ENCODE measurements around the gene ANO3. TPM values are rescaled to one million over a fixed set of nuclear protein-coding genes. Genes with fewer than 3 reads are reported as not detected.

The ANO3 gene
- total RNA-seq, 6 experiments from 2014 or later: 0.02 to 0.10 (median 0.05) TPM; not detected in 1

DNA sequence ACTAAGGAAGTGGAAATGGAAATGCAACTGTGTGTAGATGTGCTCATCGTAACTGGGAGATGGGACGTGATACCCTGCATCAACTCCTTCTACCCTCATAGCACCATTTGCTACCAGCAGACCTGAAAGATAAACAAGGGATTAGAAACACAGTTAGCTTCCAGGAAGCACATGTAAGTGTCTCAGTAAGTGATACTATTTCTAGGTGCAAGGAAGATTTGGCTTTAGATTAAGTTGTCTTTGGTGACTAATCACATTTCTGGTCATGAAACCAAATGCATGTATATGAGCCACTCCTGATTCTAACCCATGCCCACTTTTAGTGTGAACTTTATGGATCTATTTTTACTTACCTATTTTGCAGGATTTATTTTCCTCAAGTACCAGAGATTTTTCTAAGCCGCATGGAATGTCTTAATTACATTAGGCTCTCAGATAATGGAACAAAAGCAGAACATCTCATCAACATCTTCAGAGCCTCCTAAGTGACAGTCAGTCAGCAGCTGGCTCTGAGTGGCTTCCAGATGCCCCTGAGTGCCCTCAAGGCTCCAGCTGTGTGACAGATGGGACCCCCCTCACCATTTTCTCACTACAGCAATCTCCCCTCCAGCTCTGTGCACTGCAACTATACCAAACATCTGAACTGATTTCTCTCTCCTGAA lies 368.8 kb downstream of the ANO3 start:
- Mint-ChIP-seq H3K4me3 (no peak overlapping the region), H3K27me3 (ENCODE audit: insufficient read depth) (peaks cover 9% of the 10 kb centered on the region)

GRCh38 chr11:26702406-26702805 lies 370.5 kb downstream of the ANO3 start:
- H3K36me3 Mint-ChIP-seq (ENCODE audit: low read depth): no peaks in the 10 kb centered on the region
- peaks cover 2% of the 10 kb centered on the region; the same call in 1 of the 2 replicates for H3K4me1 Mint-ChIP-seq (ENCODE audit: low read depth)
- H3K9me3 Mint-ChIP-seq: no peaks in the 10 kb centered on the region
- TF ChIP-seq, protein P1, sequence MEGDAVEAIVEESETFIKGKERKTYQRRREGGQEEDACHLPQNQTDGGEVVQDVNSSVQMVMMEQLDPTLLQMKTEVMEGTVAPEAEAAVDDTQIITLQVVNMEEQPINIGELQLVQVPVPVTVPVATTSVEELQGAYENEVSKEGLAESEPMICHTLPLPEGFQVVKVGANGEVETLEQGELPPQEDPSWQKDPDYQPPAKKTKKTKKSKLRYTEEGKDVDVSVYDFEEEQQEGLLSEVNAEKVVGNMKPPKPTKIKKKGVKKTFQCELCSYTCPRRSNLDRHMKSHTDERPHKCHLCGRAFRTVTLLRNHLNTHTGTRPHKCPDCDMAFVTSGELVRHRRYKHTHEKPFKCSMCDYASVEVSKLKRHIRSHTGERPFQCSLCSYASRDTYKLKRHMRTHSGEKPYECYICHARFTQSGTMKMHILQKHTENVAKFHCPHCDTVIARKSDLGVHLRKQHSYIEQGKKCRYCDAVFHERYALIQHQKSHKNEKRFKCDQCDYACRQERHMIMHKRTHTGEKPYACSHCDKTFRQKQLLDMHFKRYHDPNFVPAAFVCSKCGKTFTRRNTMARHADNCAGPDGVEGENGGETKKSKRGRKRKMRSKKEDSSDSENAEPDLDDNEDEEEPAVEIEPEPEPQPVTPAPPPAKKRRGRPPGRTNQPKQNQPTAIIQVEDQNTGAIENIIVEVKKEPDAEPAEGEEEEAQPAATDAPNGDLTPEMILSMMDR (IDR thresholded peaks at IDR 0.05): no peak
- H3K4me3 Mint-ChIP-seq: no peak overlapping the region
- no peak overlapping the region for H3K27ac Mint-ChIP-seq
- no peak for DNase-seq
- H3K27me3 Mint-ChIP-seq (ENCODE audit: insufficient read depth): peaks cover 6% of the 10 kb centered on the region; the same call in 1 of the 2 replicates

More for the DNA sequence above, 368.8 kb downstream of the ANO3 start:
- H3K9me3 Mint-ChIP-seq: no peaks in the 10 kb centered on the region
- H3K4me1 Mint-ChIP-seq (ENCODE audit: low read depth): no peaks in the 10 kb centered on the region
- no peak overlapping the region for H3K27ac Mint-ChIP-seq
- no peak for DNase-seq
- no peaks in the 10 kb centered on the region for H3K36me3 Mint-ChIP-seq (ENCODE audit: low read depth)
- TF ChIP-seq, protein P1 (IDR thresholded peaks at IDR 0.05): no peak

GRCh38 chr11:26703411-26704191 lies 371.7 kb downstream of the ANO3 start:
- Mint-ChIP-seq H3K4me3 (no peak overlapping the region), H3K27me3 (ENCODE audit: insufficient read depth) (peaks cover 5% of the 10 kb centered on the region; the same call in 1 of the 2 replicates)

DNA sequence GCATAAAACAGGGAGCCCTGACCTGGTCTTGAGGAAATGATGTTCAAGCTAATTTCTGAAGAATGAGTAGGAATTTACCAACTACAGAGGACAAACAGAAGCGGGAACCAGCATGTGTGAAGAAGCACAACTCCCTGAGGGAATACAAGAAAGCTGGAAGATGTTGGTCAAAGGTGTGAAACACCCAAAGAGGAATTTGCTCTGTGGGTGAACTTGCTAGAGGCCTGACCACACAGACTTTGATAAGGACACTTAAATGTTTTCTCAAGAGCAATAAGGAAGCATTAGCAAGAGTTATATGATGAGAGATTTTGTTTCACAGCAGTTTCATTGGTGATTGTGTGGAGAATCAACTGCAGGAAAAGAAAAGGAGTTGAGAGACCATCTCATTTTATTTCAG lies 372.3 kb downstream of the ANO3 start:
- Mint-ChIP-seq H3K27ac (no peak overlapping the region), H3K9me3 (no peaks in the 10 kb centered on the region), H3K4me3 (no peak overlapping the region), H3K36me3 (ENCODE audit: low read depth) (no peaks in the 10 kb centered on the region), H3K27me3 (ENCODE audit: insufficient read depth) (peaks cover 5% of the 10 kb centered on the region; the same call in 1 of the 2 replicates), H3K4me1 (ENCODE audit: low read depth) (peaks cover 4% of the 10 kb centered on the region; the same call in 1 of the 2 replicates)
- no peak for DNase-seq
- TF ChIP-seq, protein P1 (IDR thresholded peaks at IDR 0.05): no peak

More at GRCh38 chr11:26703411-26704191, 371.7 kb downstream of the ANO3 start:
- H3K9me3 Mint-ChIP-seq: no peaks in the 10 kb centered on the region
- H3K27ac Mint-ChIP-seq: no peak overlapping the region
- DNase-seq: no peak
- TF ChIP-seq, protein P1 (IDR thresholded peaks at IDR 0.05): no peak
- H3K4me1 Mint-ChIP-seq (ENCODE audit: low read depth): peaks cover 4% of the 10 kb centered on the region; the same call in 1 of the 2 replicates
- H3K36me3 Mint-ChIP-seq (ENCODE audit: low read depth): no peaks in the 10 kb centered on the region

- no peaks in the 10 kb centered on the region for H3K9me3 Mint-ChIP-seq
- DNase-seq: no peak
- H3K4me3 Mint-ChIP-seq: no peak overlapping the region
- TF ChIP-seq, protein P1 (IDR thresholded peaks at IDR 0.05): no peak
- peaks cover 4% of the 10 kb centered on the region; the same call in 1 of the 2 replicates for H3K4me1 Mint-ChIP-seq (ENCODE audit: low read depth)
- peaks cover 2% of the 10 kb centered on the region; the same call in 1 of the 2 replicates for H3K27me3 Mint-ChIP-seq (ENCODE audit: insufficient read depth)
- no peak overlapping the region for H3K27ac Mint-ChIP-seq
- H3K36me3 Mint-ChIP-seq (ENCODE audit: low read depth): no peaks in the 10 kb centered on the region
Observed at GRCh38 chr11:26706181-26706580, 374.3 kb downstream of the ANO3 start.

Data from HFFc6 (cell line).